EH (cell line): ENCODE data around the gene LINC00632.

Source experiments
- DNase-seq: peaks from one replicate; pipeline ENCODE4 v3.0.0-alpha.2; 2015; ENCODE audit warnings: low read depth

The LINC00632 gene

GRCh38 chrX:140765043-140765784 is 55.7 kb downstream of the LINC00632 start:
- DNase-seq = peak; percentile 69

DNA sequence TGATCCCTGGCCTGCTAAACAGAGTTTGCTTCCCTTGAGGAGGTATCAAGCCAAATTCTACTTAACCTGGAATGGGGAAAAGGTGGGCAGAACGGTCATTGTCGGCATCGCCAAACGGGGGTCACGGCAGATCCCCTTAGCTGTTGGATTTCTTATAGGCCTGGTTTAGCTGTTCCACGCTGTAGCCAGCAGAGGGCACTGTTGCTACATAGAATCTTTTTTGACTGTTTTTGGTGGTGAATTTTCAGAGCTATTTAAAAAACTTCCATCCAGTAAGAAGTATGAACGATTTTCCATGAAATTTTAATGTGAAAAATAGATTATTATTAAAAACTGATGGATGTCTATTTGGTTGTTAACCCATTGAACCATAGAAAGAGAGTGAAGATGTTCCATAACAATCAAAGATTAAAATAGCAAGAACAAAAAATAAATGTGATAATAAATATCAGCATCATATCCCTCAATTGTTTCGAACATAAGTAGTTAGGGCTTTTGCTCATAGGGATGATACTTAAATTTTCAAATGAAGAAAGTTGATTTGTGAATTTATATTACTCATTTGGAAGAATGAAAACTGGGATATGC is 56.6 kb downstream of the LINC00632 start:
- peak; percentile 58 for DNase-seq

DNA sequence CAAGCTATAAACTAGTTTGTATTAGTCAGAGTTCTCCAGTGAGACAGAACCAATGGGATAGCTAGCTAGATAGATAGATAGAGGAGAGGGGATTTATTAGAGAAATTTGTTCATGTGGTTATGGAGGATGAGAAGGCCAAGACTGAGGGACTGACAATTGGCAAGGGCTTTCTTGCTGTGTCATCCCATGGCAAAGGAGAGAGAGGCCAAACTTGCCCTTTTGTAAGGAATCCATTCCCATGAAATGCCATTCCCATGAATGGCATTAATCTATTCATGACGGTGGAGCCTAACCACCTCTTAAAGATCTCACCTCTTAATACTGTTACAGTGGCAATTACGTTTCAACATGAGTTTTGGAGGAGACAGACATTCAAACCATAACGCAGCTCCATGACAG is 58.1 kb downstream of the LINC00632 start:
- DNase-seq = peak; percentile 60

DNA sequence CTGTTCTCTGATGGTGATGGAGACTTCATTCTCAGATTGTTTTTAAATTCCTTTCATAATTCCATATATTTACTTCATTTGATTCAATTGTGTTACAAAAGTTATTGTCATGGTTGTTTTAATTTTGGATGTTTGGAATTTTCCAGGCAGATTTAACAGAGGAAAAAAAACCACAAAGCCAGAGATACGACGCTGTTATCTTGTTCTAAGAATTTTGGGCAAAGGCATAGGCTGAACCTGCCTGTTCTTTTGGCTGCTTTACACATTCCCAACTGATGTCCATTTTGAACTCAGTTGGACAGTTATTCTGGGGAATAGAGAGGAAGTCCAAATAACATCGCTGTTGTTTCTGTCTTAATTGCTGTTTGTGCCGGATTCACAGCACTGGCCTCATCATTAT is 65.7 kb downstream of the LINC00632 start:
- no peak for DNase-seq

- no peak for DNase-seq
These were observed 66.8 kb downstream of the LINC00632 start for GRCh38 chrX:140776320-140776719.

- no peak for DNase-seq
These were observed 85.1 kb downstream of the LINC00632 start for GRCh38 chrX:140794642-140795041.

GRCh38 chrX:140799216-140799615 is 89.7 kb downstream of the LINC00632 start:
- DNase-seq = no peak

- no peak for DNase-seq
These were observed 94.7 kb downstream of the LINC00632 start for GRCh38 chrX:140804292-140804691.

GRCh38 chrX:140815868-140816267 is 106.3 kb downstream of the LINC00632 start:
- DNase-seq = peak; percentile 52

DNA sequence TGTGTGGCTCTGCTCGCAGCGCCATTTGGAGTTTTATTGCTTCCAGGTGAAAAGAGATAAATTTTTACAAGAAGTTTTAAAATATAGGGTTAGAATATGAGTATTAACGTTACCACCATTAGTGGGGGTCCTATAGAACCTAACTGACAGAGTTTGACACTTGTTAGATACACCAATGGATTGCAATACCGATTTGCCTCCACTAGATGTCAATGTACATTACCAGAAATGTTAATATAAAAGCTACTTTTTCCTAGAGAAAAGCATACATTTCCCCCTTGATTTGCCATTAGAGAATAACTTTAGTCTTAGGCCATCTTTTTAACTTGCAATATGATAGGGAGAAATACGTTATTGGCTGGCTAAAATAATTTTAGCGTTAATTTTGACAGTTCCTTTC is 108.4 kb downstream of the LINC00632 start:
- DNase-seq = peak; percentile 26

- no peak for DNase-seq
These were observed 111.7 kb downstream of the LINC00632 start for GRCh38 chrX:140821280-140821679.

- DNase-seq = no peak
These were observed 112.6 kb downstream of the LINC00632 start for GRCh38 chrX:140822184-140822583.

- peak; percentile 0 for DNase-seq
These were observed 113.3 kb downstream of the LINC00632 start for GRCh38 chrX:140822861-140823260.

- DNase-seq = no peak
These were observed 127.3 kb downstream of the LINC00632 start for GRCh38 chrX:140836874-140837273.
